ENCODE results near the gene ASB5. TPM values are rescaled to one million over a fixed set of nuclear protein-coding genes. Genes with fewer than 3 reads are reported as not detected.

The ASB5 gene
- total and polyA plus RNA-seq, 2 donors (not counting 1 experiment from before 2014, with no cell fraction given): 1.0 to 1.8 TPM

DNA sequence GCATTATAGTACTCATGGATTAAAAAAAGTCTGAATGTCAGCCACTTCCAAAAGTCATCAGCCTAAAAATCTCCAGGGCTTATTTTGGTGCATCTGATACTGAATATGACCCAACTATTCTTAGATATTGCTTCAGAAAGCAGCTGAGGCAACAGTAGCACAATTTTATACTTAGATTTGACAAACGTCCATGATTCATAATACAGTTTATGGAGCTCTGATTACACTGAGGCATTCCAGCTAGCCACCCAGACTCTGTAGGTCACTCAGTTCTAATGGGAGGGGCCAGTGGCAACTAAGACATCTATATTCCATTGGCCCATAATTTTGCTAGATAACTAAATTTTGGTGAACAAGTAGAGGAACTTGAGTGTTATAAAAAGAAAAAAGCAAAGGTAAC, 84.0 kb downstream of the ASB5 start:
- Histone ChIP-seq H3K27me3 (ENCODE audit: control insufficient read depth, insufficient read depth, low read length) (no peaks in the 10 kb centered on the region), H3K4me2 (ENCODE audit: extremely low read depth, insufficient read depth, low read length) (no peak overlapping the region), H3K79me2 (ENCODE audit: control insufficient read depth, insufficient read depth, low read length) (no peaks in the 10 kb centered on the region), H3K4me3 (replicated peaks in 1 of 4; ENCODE audit: control extremely low read depth in 1 of 4, insufficient read depth in 1 of 4, low read depth in 3 of 4, low read length in 4 of 4) (no peak overlapping the region), H3K36me3 (ENCODE audit: control insufficient read depth, insufficient read depth, low read length) (no peaks in the 10 kb centered on the region), H3K9ac (ENCODE audit: insufficient read depth, low read length) (no peak overlapping the region), H2AFZ (ENCODE audit: low read length) (no peak overlapping the region), H4K20me1 (ENCODE audit: control insufficient read depth, extremely low read depth, insufficient read depth, low read length) (no peaks in the 10 kb centered on the region), H3K4me1 (ENCODE audit: control insufficient read depth, extremely low read depth, insufficient read depth, low read length) (peaks cover 2% of the 10 kb centered on the region), H3K27ac (ENCODE audit: insufficient read depth, low read length) (no peak overlapping the region), H3K9me3 (ENCODE audit: control insufficient read depth, insufficient read depth, low read depth, low read length) (no peaks in the 10 kb centered on the region)
- DNase-seq (ENCODE audit: low read depth in 2 of 2): peak; percentile 76 to 97
- no peak for TF ChIP-seq EZH2 (IDR thresholded peaks at IDR 0.05; ENCODE audit: low read length, missing control alignments)
- TF ChIP-seq, protein P1, sequence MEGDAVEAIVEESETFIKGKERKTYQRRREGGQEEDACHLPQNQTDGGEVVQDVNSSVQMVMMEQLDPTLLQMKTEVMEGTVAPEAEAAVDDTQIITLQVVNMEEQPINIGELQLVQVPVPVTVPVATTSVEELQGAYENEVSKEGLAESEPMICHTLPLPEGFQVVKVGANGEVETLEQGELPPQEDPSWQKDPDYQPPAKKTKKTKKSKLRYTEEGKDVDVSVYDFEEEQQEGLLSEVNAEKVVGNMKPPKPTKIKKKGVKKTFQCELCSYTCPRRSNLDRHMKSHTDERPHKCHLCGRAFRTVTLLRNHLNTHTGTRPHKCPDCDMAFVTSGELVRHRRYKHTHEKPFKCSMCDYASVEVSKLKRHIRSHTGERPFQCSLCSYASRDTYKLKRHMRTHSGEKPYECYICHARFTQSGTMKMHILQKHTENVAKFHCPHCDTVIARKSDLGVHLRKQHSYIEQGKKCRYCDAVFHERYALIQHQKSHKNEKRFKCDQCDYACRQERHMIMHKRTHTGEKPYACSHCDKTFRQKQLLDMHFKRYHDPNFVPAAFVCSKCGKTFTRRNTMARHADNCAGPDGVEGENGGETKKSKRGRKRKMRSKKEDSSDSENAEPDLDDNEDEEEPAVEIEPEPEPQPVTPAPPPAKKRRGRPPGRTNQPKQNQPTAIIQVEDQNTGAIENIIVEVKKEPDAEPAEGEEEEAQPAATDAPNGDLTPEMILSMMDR (conservative IDR thresholded peaks at IDR 0.05 in 1 of 2, IDR thresholded peaks at IDR 0.05 in 1 of 2; ENCODE audit: low read depth in 1 of 2, low read length in 2 of 2): no peak

Other genes with a start within 250 kb of the ASB5 start
- gene WDR17, start 203.4 kb downstream of the ASB5 start, total RNA-seq: 2.1 and 4.5 TPM in 2 replicates
- 1.0 and 1.7 TPM in 2 replicates for gene WDR17, start 203.4 kb downstream of the ASB5 start, polyA plus RNA-seq
- gene SPATA4, start 73.6 kb downstream of the ASB5 start, total RNA-seq: 0.26 and 0.66 TPM in 2 replicates
- gene SPATA4, start 73.6 kb downstream of the ASB5 start, polyA plus RNA-seq: 0.09 and 0.14 TPM in 2 replicates
- 53.4 and 72.3 TPM in 2 replicates for gene SPCS3, start 50.7 kb upstream of the ASB5 start, total RNA-seq
- 68.2 and 84.3 TPM in 2 replicates for gene SPCS3, start 50.7 kb upstream of the ASB5 start, polyA plus RNA-seq

Measured in fibroblast of lung (primary cell).